ENCODE measurements around the gene AVPR2.

AVPR2 gene

GRCh38 chrX:153867139-153867538 is 37.3 kb upstream of the AVPR2 start:
- H3K4me3 ChIP-seq (ENCODE audit: low read length): no peak overlapping the region
- no peak for TF ChIP-seq ZNF274 (IDR thresholded peaks at IDR 0.05; ENCODE audit: low read depth, low read length)

- no peak for TF ChIP-seq ZNF274 (IDR thresholded peaks at IDR 0.05; ENCODE audit: low read depth, low read length)
- no peak overlapping the region for H3K4me3 ChIP-seq (ENCODE audit: low read length)
Measured at GRCh38 chrX:153867671-153868070, 36.8 kb upstream of the AVPR2 start.

GRCh38 chrX:153868576-153869472 is 35.6 kb upstream of the AVPR2 start:
- no peak for TF ChIP-seq ZNF274 (IDR thresholded peaks at IDR 0.05; ENCODE audit: low read depth, low read length)
- no peak overlapping the region for H3K4me3 ChIP-seq (ENCODE audit: low read length)

- no peak for TF ChIP-seq ZNF274 (IDR thresholded peaks at IDR 0.05; ENCODE audit: low read depth, low read length)
- no peak overlapping the region for H3K4me3 ChIP-seq (ENCODE audit: low read length)
Measured at GRCh38 chrX:153869473-153870287, 34.8 kb upstream of the AVPR2 start.

GRCh38 chrX:153870288-153870690 is 34.2 kb upstream of the AVPR2 start:
- TF ChIP-seq ZNF274 (IDR thresholded peaks at IDR 0.05; ENCODE audit: low read depth, low read length): no peak
- no peak overlapping the region for H3K4me3 ChIP-seq (ENCODE audit: low read length)

GRCh38 chrX:153870791-153871360 is 33.6 kb upstream of the AVPR2 start:
- no peak for TF ChIP-seq ZNF274 (IDR thresholded peaks at IDR 0.05; ENCODE audit: low read depth, low read length)

GRCh38 chrX:153871451-153871850 is 33.0 kb upstream of the AVPR2 start:
- H3K4me3 ChIP-seq (ENCODE audit: low read length): no peak overlapping the region
- TF ChIP-seq ZNF274 (IDR thresholded peaks at IDR 0.05; ENCODE audit: low read depth, low read length): no peak

More at GRCh38 chrX:153870791-153871360, 33.6 kb upstream of the AVPR2 start:
- no peak overlapping the region for H3K4me3 ChIP-seq (ENCODE audit: low read length)

- H3K4me3 ChIP-seq (ENCODE audit: low read length): no peak overlapping the region
- TF ChIP-seq ZNF274 (IDR thresholded peaks at IDR 0.05; ENCODE audit: low read depth, low read length): no peak
Measured at GRCh38 chrX:153871946-153872878, 32.3 kb upstream of the AVPR2 start.

- no peak overlapping the region for H3K4me3 ChIP-seq (ENCODE audit: low read length)
- no peak for TF ChIP-seq ZNF274 (IDR thresholded peaks at IDR 0.05; ENCODE audit: low read depth, low read length)
Measured at GRCh38 chrX:153873282-153874084, 31.0 kb upstream of the AVPR2 start.

- no peak for TF ChIP-seq ZNF274 (IDR thresholded peaks at IDR 0.05; ENCODE audit: low read depth, low read length)
- H3K4me3 ChIP-seq (ENCODE audit: low read length): no peak overlapping the region
Measured at GRCh38 chrX:153874085-153874365, 30.4 kb upstream of the AVPR2 start.

- no peak overlapping the region for H3K4me3 ChIP-seq (ENCODE audit: low read length)
- TF ChIP-seq ZNF274 (IDR thresholded peaks at IDR 0.05; ENCODE audit: low read depth, low read length): no peak
Measured at GRCh38 chrX:153874366-153875125, 29.9 kb upstream of the AVPR2 start.

GRCh38 chrX:153875391-153876111 is 28.9 kb upstream of the AVPR2 start:
- H3K4me3 ChIP-seq (ENCODE audit: low read length): no peak overlapping the region
- no peak for TF ChIP-seq ZNF274 (IDR thresholded peaks at IDR 0.05; ENCODE audit: low read depth, low read length)

All from GM08714 (cell line).